ENCODE results near the gene ACAD10.

DNA sequence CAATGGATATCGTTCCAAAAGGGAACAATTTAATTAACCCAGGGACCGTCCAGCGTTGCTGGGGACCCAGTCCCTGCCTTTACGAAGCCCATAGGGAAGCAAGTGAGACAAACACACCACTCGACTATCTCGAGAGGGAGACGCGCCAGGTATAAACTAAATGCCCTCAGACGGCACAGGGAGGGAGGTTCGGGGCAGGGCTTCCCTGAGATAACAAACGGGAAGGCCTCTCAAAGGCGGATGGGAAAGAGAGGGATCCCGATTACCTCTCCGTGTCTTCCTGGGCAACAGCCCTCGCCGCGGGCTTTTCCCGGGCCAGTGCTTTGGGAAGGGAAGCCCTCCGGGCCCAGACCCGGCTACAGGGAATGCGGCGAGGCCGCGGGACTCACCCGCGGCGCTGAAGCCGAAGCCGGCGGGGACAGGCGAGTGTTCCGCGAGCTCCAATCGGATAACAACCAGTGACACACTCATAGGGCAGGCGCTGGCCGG is 487 bp upstream of the ACAD10 start:
- no peak for TF ChIP-seq EZH2 (IDR thresholded peaks at IDR 0.05; ENCODE audit: insufficient read depth, poor library complexity, severe bottlenecking)
- no peak for TF ChIP-seq EZH2phosphoT487 (IDR thresholded peaks at IDR 0.05; ENCODE audit: insufficient read depth, low read depth)

All from GM23248 (cell line).